ENCODE data around the gene TRIM41.

The TRIM41 gene

DNA sequence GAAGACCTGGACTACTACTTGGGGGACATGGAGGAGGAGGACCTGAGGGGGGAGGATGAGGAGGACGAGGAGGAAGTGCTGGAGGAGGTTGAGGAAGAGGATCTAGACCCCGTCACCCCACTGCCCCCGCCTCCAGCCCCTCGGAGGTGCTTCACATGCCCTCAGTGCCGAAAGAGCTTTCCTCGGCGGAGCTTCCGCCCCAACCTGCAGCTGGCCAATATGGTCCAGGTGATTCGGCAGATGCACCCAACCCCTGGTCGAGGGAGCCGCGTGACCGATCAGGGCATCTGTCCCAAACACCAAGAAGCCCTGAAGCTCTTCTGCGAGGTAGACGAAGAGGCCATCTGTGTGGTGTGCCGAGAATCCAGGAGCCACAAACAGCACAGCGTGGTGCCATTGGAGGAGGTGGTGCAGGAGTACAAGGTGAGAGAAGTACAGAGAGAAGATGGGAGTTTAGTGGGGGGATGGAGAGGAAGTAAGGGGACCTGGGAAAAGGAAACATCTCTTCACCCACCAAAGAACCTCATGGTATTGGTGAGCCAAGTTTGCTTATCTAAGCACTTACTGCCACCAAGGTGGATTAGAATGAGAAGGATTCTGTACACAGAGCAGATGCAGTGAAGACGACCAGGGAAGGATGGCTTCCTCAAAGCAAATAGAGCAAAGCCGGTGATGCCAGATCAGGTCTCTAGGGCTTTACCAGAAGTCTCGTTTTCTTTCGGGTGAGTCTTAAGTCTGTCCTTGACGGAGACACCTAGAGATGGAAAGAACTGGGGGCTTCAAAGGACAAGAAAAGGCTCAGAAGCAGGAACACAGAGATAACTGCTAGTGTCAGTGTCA is 1.5 kb downstream of the TRIM41 start:
- Histone ChIP-seq H2AFZ (ENCODE audit: low read depth, low read length) (no peak overlapping the region), H2BK5ac (ENCODE audit: low read depth, low read length, poor library complexity, severe bottlenecking) (no peak overlapping the region), H2BK120ac (ENCODE audit: low read depth, low read length) (no peak overlapping the region), H3K9ac (ENCODE audit: low read length) (peak overlapping the region; percentile 97), H4K91ac (ENCODE audit: low read length) (peak overlapping the region; percentile 95), H3K36me3 (ENCODE audit: control insufficient read depth in 1 of 2, insufficient read depth in 2 of 2, low read depth in 1 of 2, low read length in 2 of 2) (peaks cover 6 to 34% of the 10 kb centered on the region in 2 experiments), H3K9me3 (ENCODE audit: control insufficient read depth, low read length) (no peaks in the 10 kb centered on the region), H3K4ac (ENCODE audit: low read depth in 1 of 2, low read length in 2 of 2) (no peak overlapping the region), H2BK12ac (ENCODE audit: low read length in 2 of 2) (no peak overlapping the region), H3K14ac (ENCODE audit: low read length in 2 of 2) (no peak overlapping the region), H3K4me1 (ENCODE audit: control insufficient read depth, insufficient read depth, low read depth, low read length) (peaks cover 10% of the 10 kb centered on the region), H3K27me3 (ENCODE audit: control insufficient read depth in 1 of 2, insufficient read depth in 1 of 2, low read length in 2 of 2) (no peaks in the 10 kb centered on the region), H3K23ac (ENCODE audit: low read length in 2 of 2) (no peak overlapping the region), H3K18ac (ENCODE audit: low read depth in 1 of 2, low read length in 2 of 2) (peak overlapping the region; percentile 93 to 99), H2BK15ac (ENCODE audit: low read depth, poor library complexity, severe bottlenecking) (no peak overlapping the region), H3K4me2 (ENCODE audit: low read length, poor library complexity, severe bottlenecking) (peak overlapping the region; percentile 73), H3K79me1 (replicated peaks; ENCODE audit: low read length, poor library complexity, severe bottlenecking) (peaks cover 14% of the 10 kb centered on the region), H4K8ac (ENCODE audit: low read length) (peak overlapping the region; percentile 33), H3K4me3 (ENCODE audit: insufficient read depth in 1 of 2, low read depth in 1 of 2, low read length in 2 of 2) (peak overlapping the region; percentile 83 to 98), H2AK5ac (ENCODE audit: low read length, severe bottlenecking) (no peak overlapping the region), H3K27ac (ENCODE audit: low read length, poor library complexity, severe bottlenecking) (no peak overlapping the region)
- no peak for DNase-seq
- 90% methylated on average over 22 of the region's 22 CpGs for WGBS

DNA sequence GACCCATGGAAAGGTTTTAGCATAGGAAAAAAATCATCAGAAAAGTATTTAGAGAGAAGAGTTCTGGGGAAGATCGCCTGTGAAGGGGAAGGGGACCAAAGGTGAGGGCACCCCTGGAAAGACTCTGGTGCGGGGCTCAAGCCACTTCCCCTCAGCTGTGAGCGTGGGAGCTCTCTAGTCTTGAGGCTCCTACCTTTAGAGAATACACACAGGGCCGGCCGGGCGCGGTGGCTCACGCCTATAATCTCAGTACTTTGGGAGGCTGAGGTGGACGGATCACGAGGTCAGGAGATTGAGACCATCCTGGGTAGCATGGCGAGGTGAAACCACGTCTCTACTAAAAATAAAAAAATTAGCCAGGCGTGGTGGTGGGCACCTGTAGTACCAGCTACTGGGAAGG is 6.9 kb downstream of the TRIM41 start:
- no peak overlapping the region for H3K23ac ChIP-seq (ENCODE audit: low read length in 2 of 2)
- H2BK12ac ChIP-seq (ENCODE audit: low read length in 2 of 2), result no peak overlapping the region
- H3K27ac ChIP-seq (ENCODE audit: low read length, poor library complexity, severe bottlenecking), result no peak overlapping the region
- peaks cover 33% of the 10 kb centered on the region for H3K79me1 ChIP-seq (replicated peaks; ENCODE audit: low read length, poor library complexity, severe bottlenecking)
- H3K4me1 ChIP-seq (ENCODE audit: control insufficient read depth, insufficient read depth, low read depth, low read length), result no peaks in the 10 kb centered on the region
- H2BK120ac ChIP-seq (ENCODE audit: low read depth, low read length), result no peak overlapping the region
- H2AK5ac ChIP-seq (ENCODE audit: low read length, severe bottlenecking), result no peak overlapping the region
- H3K4me3 ChIP-seq (ENCODE audit: insufficient read depth in 1 of 2, low read depth in 1 of 2, low read length in 2 of 2), result no peak overlapping the region
- H3K36me3 ChIP-seq (ENCODE audit: control insufficient read depth in 1 of 2, insufficient read depth in 2 of 2, low read depth in 1 of 2, low read length in 2 of 2), result peaks cover 50 to 81% of the 10 kb centered on the region in 2 experiments
- H3K4ac ChIP-seq (ENCODE audit: low read depth in 1 of 2, low read length in 2 of 2), result no peak overlapping the region
- H4K8ac ChIP-seq (ENCODE audit: low read length), result no peak overlapping the region
- WGBS, result 97% methylated on average over 13 of the region's 13 CpGs
- no peak for DNase-seq
- no peak overlapping the region for H4K91ac ChIP-seq (ENCODE audit: low read length)
- H3K9me3 ChIP-seq (ENCODE audit: control insufficient read depth, low read length), result no peaks in the 10 kb centered on the region
- no peak overlapping the region for H3K4me2 ChIP-seq (ENCODE audit: low read length, poor library complexity, severe bottlenecking)
- no peaks in the 10 kb centered on the region for H3K27me3 ChIP-seq (ENCODE audit: control insufficient read depth in 1 of 2, insufficient read depth in 1 of 2, low read length in 2 of 2)
- peak overlapping the region; percentile 55 for H2BK15ac ChIP-seq (ENCODE audit: low read depth, poor library complexity, severe bottlenecking)
- H3K18ac ChIP-seq (ENCODE audit: low read depth in 1 of 2, low read length in 2 of 2), result no peak overlapping the region
- H3K9ac ChIP-seq (ENCODE audit: low read length), result no peak overlapping the region
- no peak overlapping the region for H3K14ac ChIP-seq (ENCODE audit: low read length in 2 of 2)
- H2AFZ ChIP-seq (ENCODE audit: low read depth, low read length), result no peak overlapping the region
- no peak overlapping the region for H2BK5ac ChIP-seq (ENCODE audit: low read depth, low read length, poor library complexity, severe bottlenecking)

DNA sequence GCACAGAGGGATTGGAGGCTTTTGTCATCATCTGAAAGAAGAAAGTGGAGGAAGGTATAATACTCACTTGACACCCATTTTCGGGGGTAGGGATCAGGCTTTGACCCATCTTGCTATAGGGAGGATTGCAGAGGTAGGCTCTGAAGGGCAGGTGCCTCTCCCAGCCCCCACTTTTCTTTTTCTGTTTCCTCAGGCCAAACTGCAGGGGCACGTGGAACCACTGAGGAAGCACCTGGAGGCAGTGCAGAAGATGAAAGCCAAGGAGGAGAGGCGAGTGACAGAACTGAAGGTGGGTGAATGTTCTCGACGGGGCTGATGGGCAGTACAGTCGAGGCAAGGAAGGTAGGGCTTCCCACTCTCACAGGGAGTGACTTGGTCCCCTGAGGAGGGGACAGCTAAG is 7.5 kb downstream of the TRIM41 start:
- Histone ChIP-seq H3K4ac (ENCODE audit: low read depth in 1 of 2, low read length in 2 of 2) (no peak overlapping the region), H2AK5ac (ENCODE audit: low read length, severe bottlenecking) (no peak overlapping the region), H3K9me3 (ENCODE audit: control insufficient read depth, low read length) (no peaks in the 10 kb centered on the region), H3K4me2 (ENCODE audit: low read length, poor library complexity, severe bottlenecking) (no peak overlapping the region), H4K8ac (ENCODE audit: low read length) (no peak overlapping the region), H3K4me1 (ENCODE audit: control insufficient read depth, insufficient read depth, low read depth, low read length) (no peaks in the 10 kb centered on the region), H3K23ac (ENCODE audit: low read length in 2 of 2) (no peak overlapping the region), H3K36me3 (ENCODE audit: control insufficient read depth in 1 of 2, insufficient read depth in 2 of 2, low read depth in 1 of 2, low read length in 2 of 2) (peaks cover 53 to 81% of the 10 kb centered on the region in 2 experiments), H3K79me1 (replicated peaks; ENCODE audit: low read length, poor library complexity, severe bottlenecking) (peaks cover 33% of the 10 kb centered on the region), H3K4me3 (ENCODE audit: insufficient read depth in 1 of 2, low read depth in 1 of 2, low read length in 2 of 2) (no peak overlapping the region), H2AFZ (ENCODE audit: low read depth, low read length) (no peak overlapping the region), H3K18ac (ENCODE audit: low read depth in 1 of 2, low read length in 2 of 2) (no peak overlapping the region), H2BK15ac (ENCODE audit: low read depth, poor library complexity, severe bottlenecking) (no peak overlapping the region), H3K9ac (ENCODE audit: low read length) (no peak overlapping the region), H2BK5ac (ENCODE audit: low read depth, low read length, poor library complexity, severe bottlenecking) (no peak overlapping the region), H3K27me3 (ENCODE audit: control insufficient read depth in 1 of 2, insufficient read depth in 1 of 2, low read length in 2 of 2) (no peaks in the 10 kb centered on the region), H2BK12ac (ENCODE audit: low read length in 2 of 2) (no peak overlapping the region), H2BK120ac (ENCODE audit: low read depth, low read length) (no peak overlapping the region), H4K91ac (ENCODE audit: low read length) (no peak overlapping the region), H3K14ac (ENCODE audit: low read length in 2 of 2) (no peak overlapping the region), H3K27ac (ENCODE audit: low read length, poor library complexity, severe bottlenecking) (no peak overlapping the region)
- 95% methylated on average over 6 of the region's 6 CpGs for WGBS
- no peak for DNase-seq

DNA sequence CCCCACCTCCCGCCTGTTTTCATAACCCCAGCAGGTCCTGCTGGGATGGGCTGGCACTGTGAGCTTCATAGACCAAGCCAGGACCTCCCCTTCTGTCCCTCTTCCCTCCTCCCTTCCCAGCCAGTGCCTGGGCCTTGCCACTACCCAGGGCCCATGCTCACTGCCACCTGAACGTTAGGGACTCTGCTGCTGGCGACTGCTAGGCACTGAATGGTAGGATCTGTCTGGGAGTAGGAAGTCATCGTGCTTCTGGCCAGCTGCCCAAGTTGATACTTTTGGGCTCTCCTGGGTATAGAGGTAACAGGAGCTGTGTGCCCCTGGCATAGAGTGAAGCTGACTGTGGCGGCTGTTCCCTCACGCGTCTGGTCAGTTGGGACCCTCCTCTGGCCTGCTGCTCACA is 8.4 kb downstream of the TRIM41 start:
- Histone ChIP-seq H3K9me3 (ENCODE audit: control insufficient read depth, low read length) (no peaks in the 10 kb centered on the region), H2BK5ac (ENCODE audit: low read depth, low read length, poor library complexity, severe bottlenecking) (no peak overlapping the region), H3K23ac (ENCODE audit: low read length in 2 of 2) (no peak overlapping the region), H3K4me2 (ENCODE audit: low read length, poor library complexity, severe bottlenecking) (no peak overlapping the region), H3K14ac (ENCODE audit: low read length in 2 of 2) (no peak overlapping the region), H2BK12ac (ENCODE audit: low read length in 2 of 2) (no peak overlapping the region), H2AK5ac (ENCODE audit: low read length, severe bottlenecking) (no peak overlapping the region), H3K18ac (ENCODE audit: low read depth in 1 of 2, low read length in 2 of 2) (no peak overlapping the region), H4K8ac (ENCODE audit: low read length) (no peak overlapping the region), H3K27ac (ENCODE audit: low read length, poor library complexity, severe bottlenecking) (no peak overlapping the region), H3K4ac (ENCODE audit: low read depth in 1 of 2, low read length in 2 of 2) (no peak overlapping the region), H2BK120ac (ENCODE audit: low read depth, low read length) (no peak overlapping the region), H3K4me1 (ENCODE audit: control insufficient read depth, insufficient read depth, low read depth, low read length) (no peaks in the 10 kb centered on the region), H3K4me3 (ENCODE audit: insufficient read depth in 1 of 2, low read depth in 1 of 2, low read length in 2 of 2) (no peak overlapping the region), H3K9ac (ENCODE audit: low read length) (no peak overlapping the region), H3K27me3 (ENCODE audit: control insufficient read depth in 1 of 2, insufficient read depth in 1 of 2, low read length in 2 of 2) (no peaks in the 10 kb centered on the region), H4K91ac (ENCODE audit: low read length) (no peak overlapping the region), H3K36me3 (ENCODE audit: control insufficient read depth in 1 of 2, insufficient read depth in 2 of 2, low read depth in 1 of 2, low read length in 2 of 2) (peaks cover 59 to 86% of the 10 kb centered on the region in 2 experiments), H2AFZ (ENCODE audit: low read depth, low read length) (no peak overlapping the region), H2BK15ac (ENCODE audit: low read depth, poor library complexity, severe bottlenecking) (no peak overlapping the region), H3K79me1 (replicated peaks; ENCODE audit: low read length, poor library complexity, severe bottlenecking) (peaks cover 32% of the 10 kb centered on the region)
- DNase-seq, result no peak
- 90% methylated on average over 7 of the region's 7 CpGs for WGBS
